Fibroblast of skin of right biceps (primary cell): Measurements from ENCODE around the gene CEP131.
A peak's percentile ranks its signal among the peaks of the same experiment; 100 is the strongest.

Source experiments
- DNase-seq: peaks from one replicate; pipeline ENCODE4 v3.0.0-alpha.2; 2013

The CEP131 gene

GRCh38 chr17:81182596-81182995 lies 40.2 kb downstream of the CEP131 start:
- no peak for DNase-seq

GRCh38 chr17:81181811-81182185 lies 41.0 kb downstream of the CEP131 start:
- no peak for DNase-seq

- DNase-seq, result no peak
These were observed 41.6 kb downstream of the CEP131 start for GRCh38 chr17:81180836-81181810.

- no peak for DNase-seq
These were observed 42.9 kb downstream of the CEP131 start for GRCh38 chr17:81179861-81180260.

- DNase-seq, result no peak
These were observed 43.5 kb downstream of the CEP131 start for GRCh38 chr17:81179220-81179619.

GRCh38 chr17:81178136-81179091 lies 44.4 kb downstream of the CEP131 start:
- no peak for DNase-seq

- DNase-seq, result peak; percentile 9
These were observed 46.1 kb downstream of the CEP131 start for GRCh38 chr17:81176666-81177065.

- DNase-seq, result peak; percentile 31
These were observed 49.0 kb downstream of the CEP131 start for GRCh38 chr17:81173762-81174155.

- no peak for DNase-seq
These were observed 49.6 kb downstream of the CEP131 start for GRCh38 chr17:81173052-81173761.

GRCh38 chr17:81171941-81172340 lies 50.8 kb downstream of the CEP131 start:
- no peak for DNase-seq

- no peak for DNase-seq
These were observed 51.9 kb downstream of the CEP131 start for GRCh38 chr17:81170727-81171494.

- no peak for DNase-seq
These were observed 52.9 kb downstream of the CEP131 start for GRCh38 chr17:81169870-81170309.

GRCh38 chr17:81167638-81168037 lies 55.1 kb downstream of the CEP131 start:
- no peak for DNase-seq

- DNase-seq, result no peak
These were observed 55.6 kb downstream of the CEP131 start for GRCh38 chr17:81167194-81167524.

GRCh38 chr17:81166033-81166492 lies 56.7 kb downstream of the CEP131 start, which contains the start of gene AATK:
AATK (minus strand) TSS chr17:81166221; CDS start chr17:81165992, 229 bp downstream.
- no peak for DNase-seq

GRCh38 chr17:81165246-81166032 lies 57.3 kb downstream of the CEP131 start, which contains the start of gene PVALEF:
PVALEF (plus strand) TSS chr17:81165507; CDS start chr17:81181227, 15,720 bp downstream.
- no peak for DNase-seq

- DNase-seq, result no peak
These were observed 58.2 kb downstream of the CEP131 start for GRCh38 chr17:81164371-81165245.

- no peak for DNase-seq
These were observed 58.9 kb downstream of the CEP131 start for GRCh38 chr17:81163703-81164370.

GRCh38 chr17:81163051-81163695 lies 59.6 kb downstream of the CEP131 start:
- DNase-seq, result no peak
